HepG2 (cell line): Measurements from ENCODE around the gene STPG2.

ENCODE experiments used
- CBX2 ChIP-seq, 2 experiments: fragments of 200-600 bp in 1 of 2; sonication (generic); formaldehyde crosslinking in 1 of 2; IDR thresholded peaks; 2 replicates each; pipeline versions ENCODE4 v1.7.0 to v1.8.1; 2018 to 2022; ENCODE audit warnings: low read depth in 2 of 2, low read length in 1 of 2, mild to moderate bottlenecking in 1 of 2, missing genetic modification reagents in 1 of 2
- GABPB1 ChIP-seq: IDR thresholded peaks from 2 replicates; pipeline ENCODE4 v1.6.1; 2016; ENCODE audit warnings: mild to moderate bottlenecking, missing genetic modification reagents, moderate library complexity, missing compliant biosample characterization
- MAZ ChIP-seq, 2 experiments: sonication (generic) in 1 of 2; formaldehyde crosslinking in 1 of 2; IDR thresholded peaks; 2 replicates each; pipeline versions ENCODE4 v1.5.0 to v1.6.1; 2012 to 2020; ENCODE audit warnings: low read depth in 2 of 2, mild to moderate bottlenecking in 2 of 2, borderline replicate concordance in 1 of 2, improper control_type of control experiment in 1 of 2, low read length in 1 of 2, missing genetic modification reagents in 1 of 2, moderate library complexity in 1 of 2
- TCF12 ChIP-seq, 2 experiments: fragments of 450-650 bp in 1 of 2; sonication (generic) in 1 of 2; formaldehyde crosslinking in 1 of 2; IDR thresholded peaks; 2 replicates each; pipeline versions ENCODE4 v1.6.1 to v1.8.0; 2017 to 2022; ENCODE audit warnings: antibody characterized with exemption in 1 of 2, mild to moderate bottlenecking in 1 of 2, missing genetic modification reagents in 1 of 2, moderate library complexity in 1 of 2
- TCF7L2 ChIP-seq: IDR thresholded peaks from 2 replicates; pipeline ENCODE4 v1.6.1; 2011; ENCODE audit warnings: mild to moderate bottlenecking, low read depth, low read length, moderate library complexity
- TF ChIP-seq, protein P1 (sequence below): sonication (generic); formaldehyde crosslinking; IDR thresholded peaks from 2 replicates; pipeline ENCODE4 v1.4.0; 2020; ENCODE audit warnings: missing genetic modification reagents
- TF ChIP-seq, protein P2 (sequence below): sonication (generic); formaldehyde crosslinking; IDR thresholded peaks from 2 replicates; pipeline ENCODE4 v1.4.0; 2020; ENCODE audit warnings: mild to moderate bottlenecking, missing genetic modification reagents, borderline replicate concordance

DNA sequence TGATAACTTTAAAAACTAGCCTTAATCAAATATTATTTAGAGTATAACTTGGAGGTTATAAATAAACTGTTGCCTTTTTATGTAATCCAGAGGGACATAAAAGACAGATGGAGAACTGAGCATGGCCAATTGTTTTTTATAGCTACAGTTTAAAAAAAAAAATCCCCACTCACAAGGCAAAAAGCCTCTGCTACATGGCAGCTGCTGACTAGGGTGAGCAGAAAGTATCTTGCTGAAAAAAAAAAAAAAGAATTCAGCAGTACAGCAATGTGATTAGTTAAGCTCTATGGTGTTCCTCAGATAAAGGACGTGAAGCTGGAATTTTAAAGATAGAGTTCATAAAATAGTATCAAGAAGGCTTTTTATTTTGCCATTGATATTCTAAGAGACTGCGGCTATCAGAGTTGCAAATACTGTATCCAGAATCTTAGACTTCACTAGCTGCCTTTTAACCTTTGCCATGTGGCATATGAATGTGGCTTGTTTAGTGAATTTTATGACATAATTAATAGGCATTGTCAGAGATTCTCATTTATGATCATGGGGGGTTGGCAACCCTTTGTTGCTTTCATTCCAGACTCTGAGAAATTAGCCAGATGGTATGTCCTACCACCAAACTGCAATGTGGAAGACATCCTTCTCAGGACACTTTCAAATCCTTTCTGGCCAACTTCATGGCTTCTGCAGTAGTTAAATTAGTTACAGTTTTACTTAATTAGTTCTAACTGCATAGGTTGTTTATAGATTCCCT, 498.0 kb downstream of the STPG2 start:
- TF ChIP-seq, protein P1, sequence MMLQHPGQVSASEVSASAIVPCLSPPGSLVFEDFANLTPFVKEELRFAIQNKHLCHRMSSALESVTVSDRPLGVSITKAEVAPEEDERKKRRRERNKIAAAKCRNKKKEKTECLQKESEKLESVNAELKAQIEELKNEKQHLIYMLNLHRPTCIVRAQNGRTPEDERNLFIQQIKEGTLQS (CRISPR knock-in tag) = no peak
- TF ChIP-seq TCF12 (IDR thresholded peaks at IDR 0.05) = no peak
- no peak for TF ChIP-seq TCF12 (CRISPR knock-in tag; IDR thresholded peaks at IDR 0.05)
- TF ChIP-seq TCF7L2 = no peak
- TF ChIP-seq, protein P2, sequence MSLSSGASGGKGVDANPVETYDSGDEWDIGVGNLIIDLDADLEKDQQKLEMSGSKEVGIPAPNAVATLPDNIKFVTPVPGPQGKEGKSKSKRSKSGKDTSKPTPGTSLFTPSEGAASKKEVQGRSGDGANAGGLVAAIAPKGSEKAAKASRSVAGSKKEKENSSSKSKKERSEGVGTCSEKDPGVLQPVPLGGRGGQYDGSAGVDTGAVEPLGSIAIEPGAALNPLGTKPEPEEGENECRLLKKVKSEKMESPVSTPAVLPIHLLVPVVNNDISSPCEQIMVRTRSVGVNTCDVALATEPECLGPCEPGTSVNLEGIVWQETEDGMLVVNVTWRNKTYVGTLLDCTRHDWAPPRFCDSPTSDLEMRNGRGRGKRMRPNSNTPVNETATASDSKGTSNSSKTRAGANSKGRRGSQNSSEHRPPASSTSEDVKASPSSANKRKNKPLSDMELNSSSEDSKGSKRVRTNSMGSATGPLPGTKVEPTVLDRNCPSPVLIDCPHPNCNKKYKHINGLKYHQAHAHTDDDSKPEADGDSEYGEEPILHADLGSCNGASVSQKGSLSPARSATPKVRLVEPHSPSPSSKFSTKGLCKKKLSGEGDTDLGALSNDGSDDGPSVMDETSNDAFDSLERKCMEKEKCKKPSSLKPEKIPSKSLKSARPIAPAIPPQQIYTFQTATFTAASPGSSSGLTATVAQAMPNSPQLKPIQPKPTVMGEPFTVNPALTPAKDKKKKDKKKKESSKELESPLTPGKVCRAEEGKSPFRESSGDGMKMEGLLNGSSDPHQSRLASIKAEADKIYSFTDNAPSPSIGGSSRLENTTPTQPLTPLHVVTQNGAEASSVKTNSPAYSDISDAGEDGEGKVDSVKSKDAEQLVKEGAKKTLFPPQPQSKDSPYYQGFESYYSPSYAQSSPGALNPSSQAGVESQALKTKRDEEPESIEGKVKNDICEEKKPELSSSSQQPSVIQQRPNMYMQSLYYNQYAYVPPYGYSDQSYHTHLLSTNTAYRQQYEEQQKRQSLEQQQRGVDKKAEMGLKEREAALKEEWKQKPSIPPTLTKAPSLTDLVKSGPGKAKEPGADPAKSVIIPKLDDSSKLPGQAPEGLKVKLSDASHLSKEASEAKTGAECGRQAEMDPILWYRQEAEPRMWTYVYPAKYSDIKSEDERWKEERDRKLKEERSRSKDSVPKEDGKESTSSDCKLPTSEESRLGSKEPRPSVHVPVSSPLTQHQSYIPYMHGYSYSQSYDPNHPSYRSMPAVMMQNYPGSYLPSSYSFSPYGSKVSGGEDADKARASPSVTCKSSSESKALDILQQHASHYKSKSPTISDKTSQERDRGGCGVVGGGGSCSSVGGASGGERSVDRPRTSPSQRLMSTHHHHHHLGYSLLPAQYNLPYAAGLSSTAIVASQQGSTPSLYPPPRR (CRISPR knock-in tag) = no peak
- TF ChIP-seq CBX2 (IDR thresholded peaks at IDR 0.05; ENCODE audit: low read depth, low read length) = no peak
- TF ChIP-seq CBX2 (CRISPR knock-in tag; IDR thresholded peaks at IDR 0.05; ENCODE audit: low read depth) = no peak
- no peak for TF ChIP-seq GABPB1 (CRISPR knock-in tag)
- TF ChIP-seq MAZ (IDR thresholded peaks at IDR 0.05; ENCODE audit: borderline replicate concordance, low read depth, low read length) = no peak
- TF ChIP-seq MAZ (CRISPR knock-in tag; IDR thresholded peaks at IDR 0.05; ENCODE audit: low read depth) = no peak
